Erythroblast (primary cell): ENCODE data around the gene TRABD2B.

Experiments
- GATA1 ChIP-seq: IDR thresholded peaks from 2 replicates; pipeline ENCODE4 v1.6.1; 2011; ENCODE audit warnings: low read depth, mild to moderate bottlenecking, control low read depth, low read length, moderate library complexity
- POLR2A ChIP-seq: IDR thresholded peaks from 2 replicates; pipeline ENCODE4 v1.6.1; 2011; ENCODE audit warnings: mild to moderate bottlenecking, low read length

DNA sequence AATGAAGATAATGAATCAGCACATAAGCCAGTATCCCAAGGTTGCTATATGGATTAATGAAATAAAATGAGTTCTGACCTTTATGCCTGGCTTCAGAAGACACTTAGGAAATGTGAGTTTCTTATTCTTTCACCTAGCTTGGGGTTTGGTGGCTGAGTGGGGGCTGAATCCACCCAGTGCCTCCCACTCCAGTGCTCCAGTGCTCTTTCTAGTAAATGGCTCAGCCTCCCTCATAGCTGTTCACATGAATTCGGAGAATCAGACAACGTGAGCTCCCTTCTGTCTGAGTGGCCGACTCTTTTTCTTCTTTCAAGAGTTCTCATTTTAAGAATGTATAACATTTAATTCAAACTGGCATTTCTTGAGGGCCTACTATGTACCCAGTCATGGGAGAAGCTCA, 43.5 kb downstream of the TRABD2B start:
- TF ChIP-seq POLR2A (no peak), GATA1 (no peak)
